Natural killer cell (primary cell): ENCODE data around the gene ANKLE1. TPM values are rescaled to one million over a fixed set of nuclear protein-coding genes. Genes with fewer than 3 reads are reported as not detected.

Source experiments
- ATAC-seq, 3 donors: fragments of 150-1000 bp in 2 of 3; fragments of 200-7000 bp in 1 of 3; cut with Tn5 transposase; 1 replicate in 1 of 3; 2 replicates in 2 of 3; pipeline ENCODE4 v1.10.0; 2021; ENCODE audit warnings: mild to moderate bottlenecking in 2 of 3, moderate library complexity in 2 of 3
- DNase-seq, 2 donors: peaks; one replicate each; pipeline versions ENCODE4 v3.0.0 to v3.0.0-alpha.2; 2013 to 2021; ENCODE audit warnings: mixed read lengths in 1 of 2
- H3K27ac ChIP-seq: one replicate; pipeline ENCODE4 v1.5.1; 2013; ENCODE audit warnings: mild to moderate bottlenecking, low read length
- H3K27me3 ChIP-seq: one replicate; pipeline ENCODE4 v1.6.1; 2013; ENCODE audit warnings: low read length; ENCODE audit not compliant: control insufficient read depth, insufficient read depth
- H3K36me3 ChIP-seq: one replicate; pipeline ENCODE4 v1.6.1; 2013; ENCODE audit warnings: low read length; ENCODE audit not compliant: control insufficient read depth, insufficient read depth
- H3K4me1 ChIP-seq: one replicate; pipeline ENCODE4 v1.6.1; 2013; ENCODE audit warnings: low read length; ENCODE audit not compliant: control insufficient read depth, insufficient read depth
- H3K4me3 ChIP-seq: one replicate; pipeline ENCODE4 v1.5.1; 2013; ENCODE audit warnings: low read length
- H3K9me3 ChIP-seq: one replicate; pipeline ENCODE4 v1.6.1; 2013; ENCODE audit warnings: low read length; ENCODE audit not compliant: control insufficient read depth, insufficient read depth
- H3K27ac Mint-ChIP-seq, 2 donors: one replicate each; pipeline ENCODE4 v1.8.0; 2022; ENCODE audit warnings: mild to moderate bottlenecking in 2 of 2, mixed read lengths in 2 of 2, moderate library complexity in 1 of 2
- H3K27me3 Mint-ChIP-seq, 2 donors: one replicate each; pipeline ENCODE4 v1.8.0; 2022; ENCODE audit warnings: low read depth in 2 of 2, mixed read lengths in 2 of 2
- H3K36me3 Mint-ChIP-seq: one replicate; pipeline ENCODE4 v1.8.0; 2022; ENCODE audit warnings: mixed read lengths
- H3K4me1 Mint-ChIP-seq, 2 donors: one replicate each; pipeline ENCODE4 v1.8.0; 2022; ENCODE audit warnings: mixed read lengths in 2 of 2
- H3K4me3 Mint-ChIP-seq: one replicate; pipeline ENCODE4 v1.8.0; 2022; ENCODE audit warnings: mild to moderate bottlenecking, moderate library complexity, mixed read lengths
- H3K9me3 Mint-ChIP-seq, 2 donors: one replicate each; pipeline ENCODE4 v1.8.0; 2022; ENCODE audit warnings: mixed read lengths in 2 of 2
- WGBS: methylation state at CpG from one replicate; pipeline ENCODE4 v1.1.7; 2013; ENCODE audit warnings: missing lambda C conversion rate; ENCODE audit not compliant: insufficient coverage; 5-methylcytosine and 5-hydroxymethylcytosine counted together
- intact Hi-C: fragments of 100-400 bp; cut with micrococcal nuclease; formaldehyde crosslinking; loops from one replicate; pipeline ENCODE4 v1.14.2; 2022
- total RNA-seq, 4 donors: library from RNA; stranded (reverse); fragments of 120-200 nt in 1 of 4; gene quantifications; one replicate each; pipeline versions ENCODE4 v1.2.3 to v1.2.4, GENCODE V29; 2013 to 2022
- TF ChIP-seq, protein P1 (sequence below): fragments of 200-600 bp; IDR thresholded peaks from one replicate; pipeline ENCODE4 v1.8.0; 2022; ENCODE audit warnings: antibody characterized with exemption

Gene ANKLE1
- total RNA-seq, 3 donors from 2014 or later (not counting 1 experiment from before 2014, with no cell fraction given): 1.3 to 3.6 (median 2.0) TPM

DNA sequence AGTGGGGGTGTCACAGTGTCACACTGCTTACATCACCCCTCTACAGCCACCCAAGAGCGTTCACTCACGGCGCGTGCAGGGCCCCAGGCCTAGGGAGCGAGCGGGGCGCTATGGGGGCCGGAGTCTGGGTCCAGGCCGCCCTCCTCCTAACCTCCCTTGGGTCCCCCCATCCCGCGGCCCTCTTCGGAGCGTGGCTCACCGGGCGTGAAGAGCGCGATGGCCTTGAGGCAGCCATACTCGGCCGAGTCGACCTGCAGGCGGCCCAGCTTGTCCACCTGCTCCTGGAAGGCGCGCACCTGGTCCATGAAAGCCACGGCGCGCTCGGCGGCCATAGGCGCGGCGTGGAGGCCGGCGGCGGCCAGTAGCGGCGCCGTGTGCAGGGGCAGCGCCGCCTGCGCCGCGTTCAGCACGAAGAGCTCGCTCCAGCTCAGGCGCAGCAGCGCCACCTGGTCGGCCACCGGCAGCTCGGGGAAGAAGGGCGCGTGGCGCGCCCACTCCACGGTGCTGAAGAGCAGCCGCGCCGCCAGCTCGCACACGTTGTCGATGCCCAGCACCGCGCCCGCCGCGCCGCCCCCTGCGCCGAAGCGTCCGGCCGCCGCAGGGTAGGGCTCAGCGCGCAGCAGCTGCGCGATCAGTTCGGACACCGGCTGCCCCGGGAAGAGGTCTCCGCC, 46.3 kb upstream of the ANKLE1 start:
- intact Hi-C loops: loop anchor here (1.0 kb wide), 1 partner anchor 168 kb away; no protein-coding TSS in a partner anchor
- Histone ChIP-seq H3K9me3 (no peaks in the 10 kb centered on the region), H3K27me3 (no peaks in the 10 kb centered on the region), H3K27ac (no peak overlapping the region), H3K4me1 (peaks cover 16% of the 10 kb centered on the region), H3K36me3 (peaks cover 2% of the 10 kb centered on the region), H3K4me3 (peak overlapping the region; percentile 45)
- WGBS: 2% methylated on average over 80 of the region's 80 CpGs
- H3K27me3 Mint-ChIP-seq: no peaks in the 10 kb centered on the region
- no peaks in the 10 kb centered on the region for H3K36me3 Mint-ChIP-seq
- DNase-seq: peak; percentile 71 to 91
- H3K9me3 Mint-ChIP-seq: no peaks in the 10 kb centered on the region
- peaks cover 0 to 23% of the 10 kb centered on the region in 2 donors for H3K4me1 Mint-ChIP-seq
- peak; percentile 92 to 97 (median 96) for ATAC-seq
- TF ChIP-seq, protein P1, sequence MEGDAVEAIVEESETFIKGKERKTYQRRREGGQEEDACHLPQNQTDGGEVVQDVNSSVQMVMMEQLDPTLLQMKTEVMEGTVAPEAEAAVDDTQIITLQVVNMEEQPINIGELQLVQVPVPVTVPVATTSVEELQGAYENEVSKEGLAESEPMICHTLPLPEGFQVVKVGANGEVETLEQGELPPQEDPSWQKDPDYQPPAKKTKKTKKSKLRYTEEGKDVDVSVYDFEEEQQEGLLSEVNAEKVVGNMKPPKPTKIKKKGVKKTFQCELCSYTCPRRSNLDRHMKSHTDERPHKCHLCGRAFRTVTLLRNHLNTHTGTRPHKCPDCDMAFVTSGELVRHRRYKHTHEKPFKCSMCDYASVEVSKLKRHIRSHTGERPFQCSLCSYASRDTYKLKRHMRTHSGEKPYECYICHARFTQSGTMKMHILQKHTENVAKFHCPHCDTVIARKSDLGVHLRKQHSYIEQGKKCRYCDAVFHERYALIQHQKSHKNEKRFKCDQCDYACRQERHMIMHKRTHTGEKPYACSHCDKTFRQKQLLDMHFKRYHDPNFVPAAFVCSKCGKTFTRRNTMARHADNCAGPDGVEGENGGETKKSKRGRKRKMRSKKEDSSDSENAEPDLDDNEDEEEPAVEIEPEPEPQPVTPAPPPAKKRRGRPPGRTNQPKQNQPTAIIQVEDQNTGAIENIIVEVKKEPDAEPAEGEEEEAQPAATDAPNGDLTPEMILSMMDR: peak; percentile 65
- H3K4me3 Mint-ChIP-seq: peak overlapping the region; percentile 74
- H3K27ac Mint-ChIP-seq: peak overlapping the region in 1 of 2 donors; percentile 66

DNA sequence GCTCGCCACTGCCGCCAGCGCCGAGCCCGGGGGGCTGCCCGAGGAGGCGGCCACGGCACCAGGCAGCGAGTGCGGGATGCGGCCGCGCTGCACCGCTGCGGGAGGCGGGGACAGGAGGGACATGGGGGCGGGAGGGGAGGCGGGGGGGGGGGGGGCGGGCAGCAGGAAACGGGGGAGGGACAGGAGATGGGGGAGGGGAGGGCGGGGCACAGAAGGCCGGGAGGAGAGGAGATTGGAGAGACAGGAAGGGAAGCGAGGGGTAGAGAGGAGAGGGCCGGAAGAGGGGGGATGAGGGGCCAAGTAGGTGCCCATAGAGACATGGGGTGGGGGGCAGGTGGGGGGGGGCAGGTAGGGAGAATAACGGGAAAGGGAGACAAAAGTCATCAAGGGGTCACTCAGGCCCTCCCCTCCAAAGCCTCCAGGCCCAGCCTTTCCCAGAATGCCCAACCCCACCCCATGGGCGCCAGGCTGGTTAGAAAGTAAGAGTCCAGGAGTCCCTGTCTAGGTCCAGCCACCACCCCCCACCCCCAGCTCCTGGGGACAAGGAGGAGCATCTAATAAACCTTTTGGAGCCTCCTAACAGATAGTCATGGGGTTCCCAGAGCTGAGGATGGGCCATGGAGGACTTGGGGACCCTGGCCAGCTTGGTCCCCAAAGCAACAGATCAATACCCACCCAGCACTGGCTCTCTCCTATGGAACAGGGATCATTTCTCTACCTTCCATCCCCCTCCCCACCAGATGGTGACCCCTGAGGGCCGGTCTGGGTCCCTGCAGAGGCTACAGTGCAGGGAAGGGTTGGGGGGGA, 45.5 kb upstream of the ANKLE1 start:
- Histone ChIP-seq H3K4me1 (peaks cover 16% of the 10 kb centered on the region), H3K27me3 (no peaks in the 10 kb centered on the region), H3K4me3 (no peak overlapping the region), H3K27ac (no peak overlapping the region), H3K36me3 (peaks cover 2% of the 10 kb centered on the region), H3K9me3 (no peaks in the 10 kb centered on the region)
- Mint-ChIP-seq H3K27me3 (no peaks in the 10 kb centered on the region), H3K27ac (peak overlapping the region in 1 of 2 donors; percentile 66), H3K36me3 (no peaks in the 10 kb centered on the region), H3K4me3 (peak overlapping the region; percentile 35), H3K9me3 (no peaks in the 10 kb centered on the region), H3K4me1 (peaks cover 0 to 23% of the 10 kb centered on the region in 2 donors)
- TF ChIP-seq, protein P1: no peak
- 13% methylated on average over 12 of the region's 27 CpGs for WGBS
- ATAC-seq (peak in 2 of 3 donors; percentile 15 to 24), DNase-seq (no peak)
- intact Hi-C loops: loop anchor here (1.0 kb wide), 1 partner anchor 169 kb away; no protein-coding TSS in a partner anchor

DNA sequence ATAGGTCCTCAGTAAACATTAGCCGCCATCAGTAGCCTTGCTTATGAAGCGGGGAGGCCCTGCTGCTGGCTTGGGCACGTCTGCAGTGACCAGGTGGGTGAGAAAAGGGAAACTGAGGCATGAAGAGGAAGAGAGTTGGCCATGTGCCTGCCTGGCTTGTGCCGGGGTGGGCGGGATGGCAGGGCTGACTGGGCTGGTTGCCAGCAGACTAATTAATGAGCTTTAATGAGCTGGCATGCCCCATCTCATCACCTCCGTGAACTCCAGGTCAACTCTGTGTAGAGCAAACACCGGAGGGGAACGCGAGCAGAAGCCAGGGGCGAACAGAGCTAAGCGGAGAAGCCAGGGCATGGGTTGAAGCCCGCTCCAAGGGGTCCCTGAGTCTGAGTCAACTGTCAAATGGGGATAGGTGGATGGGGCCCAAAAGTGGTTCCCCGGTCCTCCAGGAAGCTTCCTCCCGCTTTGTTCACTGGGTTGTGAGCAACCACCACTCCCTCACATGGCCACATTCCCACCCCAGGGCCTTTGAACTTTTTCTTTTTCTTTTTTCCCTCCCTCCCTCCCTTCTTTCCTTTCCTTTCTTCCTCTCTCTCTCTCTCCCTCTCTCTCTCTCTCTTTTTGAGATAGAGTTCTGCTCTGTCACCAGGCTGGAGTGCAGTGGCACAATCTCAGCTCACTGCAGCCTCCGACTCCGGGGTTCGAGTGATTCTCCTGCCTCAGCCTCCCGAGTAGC, 44.7 kb upstream of the ANKLE1 start:
- H3K27ac Mint-ChIP-seq: no peak overlapping the region
- intact Hi-C loops: no loop called here
- ATAC-seq (no peak), DNase-seq (no peak)
- Histone ChIP-seq H3K4me3 (no peak overlapping the region), H3K27ac (no peak overlapping the region), H3K27me3 (no peaks in the 10 kb centered on the region), H3K9me3 (no peaks in the 10 kb centered on the region), H3K36me3 (peaks cover 2% of the 10 kb centered on the region), H3K4me1 (peaks cover 16% of the 10 kb centered on the region)
- no peaks in the 10 kb centered on the region for H3K36me3 Mint-ChIP-seq
- TF ChIP-seq, protein P1: no peak
- H3K4me3 Mint-ChIP-seq: peak overlapping the region; percentile 64
- H3K9me3 Mint-ChIP-seq: no peaks in the 10 kb centered on the region
- WGBS: 90% methylated on average over 18 of the region's 18 CpGs
- peaks cover 0 to 23% of the 10 kb centered on the region in 2 donors for H3K4me1 Mint-ChIP-seq
- H3K27me3 Mint-ChIP-seq: no peaks in the 10 kb centered on the region
